Kidney (tissue), 22 donors: ENCODE data around the gene FAM83C. TPM values are rescaled to one million over a fixed set of nuclear protein-coding genes. Genes with fewer than 3 reads are reported as not detected.
A peak's percentile ranks its signal among the peaks of the same experiment; 100 is the strongest.

ENCODE experiments used
- DNase-seq, 5 donors: peaks; one replicate each; pipeline ENCODE4 v3.0.0-alpha.2; 2013 to 2020
- FAIRE-seq: peaks from 2 replicates; lab custom pipeline; 2012; peaks lifted over from hg19 to GRCh38; lab: Jason Lieb, UNC
- H3K27ac ChIP-seq, 2 donors: one replicate each; pipeline ENCODE4 v1.7.0; 2013; ENCODE audit warnings: low read depth in 2 of 2, low read length in 2 of 2, inconsistent platforms in 1 of 2
- H3K27me3 ChIP-seq: one replicate; pipeline ENCODE4 v1.7.1; 2013; ENCODE audit warnings: low read length, inconsistent platforms; ENCODE audit not compliant: control insufficient read depth, insufficient read depth
- H3K36me3 ChIP-seq, 3 donors: one replicate each; pipeline versions ENCODE4 v1.7.0 to v1.7.1; 2013; ENCODE audit warnings: low read length in 3 of 3, control low read depth in 1 of 3, inconsistent platforms in 1 of 3; ENCODE audit not compliant: insufficient read depth in 3 of 3, control insufficient read depth in 2 of 3
- H3K4me1 ChIP-seq, 3 donors: one replicate each; pipeline versions ENCODE4 v1.7.0 to v1.7.1; 2013; ENCODE audit warnings: low read length in 3 of 3, inconsistent platforms in 1 of 3, low read depth in 1 of 3; ENCODE audit not compliant: control insufficient read depth in 2 of 3, insufficient read depth in 2 of 3
- H3K4me3 ChIP-seq, 3 donors: one replicate each; pipeline versions ENCODE4 v1.7.0 to v1.8.1; 2013; ENCODE audit warnings: low read length in 3 of 3, control low read depth in 1 of 3, inconsistent platforms in 1 of 3
- H3K9ac ChIP-seq, 3 donors: one replicate each; pipeline versions ENCODE4 v1.7.0 to v1.7.1; 2013; ENCODE audit warnings: low read length in 3 of 3, control low read depth in 1 of 3, inconsistent platforms in 1 of 3
- H3K9me3 ChIP-seq, 3 donors: one replicate each; pipeline versions ENCODE4 v1.7.0 to v1.7.1; 2013; ENCODE audit warnings: low read length in 3 of 3, control low read depth in 1 of 3, inconsistent platforms in 1 of 3; ENCODE audit not compliant: control insufficient read depth in 2 of 3, insufficient read depth in 1 of 3
- intact Hi-C: fragments of 100-400 bp; cut with DNase I; formaldehyde crosslinking; loops from one replicate; pipeline ENCODE4 v1.11.1; 2022
- long read RNA-seq, 10 donors: library from polyadenylated mRNA in 1 of 10; unstranded in 1 of 10; transcript quantifications; one replicate each; pipeline ENCODE4 v2.0.0 and lab custom pipeline, GENCODE V29; 2021 to 2026
- polyA plus RNA-seq: library from polyadenylated mRNA; stranded (reverse); fragments of 350-450 nt; fragmentation: Illumina TruSeq; extraction: RNeasy Lipid Tissue Mini Kit (QIAGEN cat#74804); gene quantifications from one replicate; pipeline ENCODE4 v1.2.3, GENCODE V29; 2014; ENCODE audit warnings: low read depth, low replicate concordance; ENCODE audit not compliant: insufficient read depth
- total RNA-seq: library from RNA; stranded (reverse); fragmentation: NEBNext Ultra II Directional; extraction: Animal tissue kit (Norgen Biotek cat#: 25700); gene quantifications from one replicate; pipeline ENCODE4 v1.2.1, GENCODE V29; 2021
- TF ChIP-seq, protein P1 (sequence below): IDR thresholded peaks from 3 replicates; pipeline ENCODE4 v1.5.1; 2012; ENCODE audit warnings: mild to moderate bottlenecking, moderate library complexity, borderline replicate concordance; ENCODE audit not compliant: insufficient read depth; ENCODE audit errors: extremely low read depth
- donor health status: control.
- donor health status: control.
- donor health status: control.
- donor health status: control.
- donor health status: control.
- donor health status: DM: yes; HTN: yes; CAD: no.
- donor health status: Normal renal cell carcinoma (clear cell type).

The FAM83C gene
- not detected for total RNA-seq
- polyA plus RNA-seq: not detected
- long read RNA-seq, donor 1: 0 reads
- long read RNA-seq, donor 2: 0 reads
- long read RNA-seq, donor 3: 0 reads
- long read RNA-seq, donor 4: 0 reads
- long read RNA-seq, donor 5: 0 reads
- long read RNA-seq, donor 6: 0 reads
- long read RNA-seq, donor 7: 0 reads
- long read RNA-seq, donor 8: 0 reads
- long read RNA-seq, donor 9: 0 reads
- long read RNA-seq, donor 10: 0 reads

DNA sequence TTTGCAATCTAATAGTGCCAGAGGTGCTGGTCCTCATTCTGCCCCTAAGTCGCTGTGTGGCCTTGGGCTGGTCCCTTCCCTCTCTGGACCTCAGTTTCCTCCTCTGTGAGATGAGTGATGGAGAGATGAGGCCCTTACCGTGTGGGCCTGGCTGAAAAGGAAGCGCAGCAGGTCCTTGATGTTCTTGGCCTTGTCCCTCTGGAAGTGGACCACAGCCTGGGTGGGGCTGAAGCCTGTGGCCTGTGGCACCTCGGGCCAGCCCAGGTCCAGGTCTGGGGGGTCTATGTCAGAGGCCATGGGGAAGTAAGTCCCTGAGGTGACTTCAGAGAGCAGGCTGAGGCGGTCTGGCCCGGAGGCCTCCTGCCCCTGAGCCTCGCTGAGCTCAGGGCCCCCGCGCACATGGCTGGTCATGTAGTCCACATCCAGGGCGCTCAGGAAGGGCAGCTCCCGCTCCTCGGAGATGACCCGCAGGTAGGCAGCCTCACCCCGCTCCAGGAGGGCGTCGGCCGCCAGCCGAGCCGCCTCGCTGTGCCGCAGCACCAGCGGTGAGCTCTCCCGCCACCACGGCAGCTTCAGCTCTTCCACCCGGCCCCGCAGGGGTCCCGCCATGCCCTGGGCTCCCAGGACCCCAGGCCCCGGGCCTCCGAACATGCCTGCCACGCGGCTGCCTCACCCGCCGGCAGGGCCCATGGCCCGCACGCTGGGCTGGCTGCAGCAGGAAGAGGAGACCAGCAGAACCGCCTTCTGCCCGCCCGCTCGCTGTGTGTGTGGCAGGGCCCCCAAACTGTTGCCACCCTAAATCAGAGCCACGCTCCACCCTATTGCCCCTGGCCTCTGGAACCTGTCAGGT is at the start of gene FAM83C:
FAM83C (minus strand) TSS at position 772 of the 850 bp plus-strand sequence; CDS start at position 651, 121 bp downstream.
- H3K27ac ChIP-seq: no peak within 1 kb of the TSS
- FAIRE-seq: no peak
- no peaks in the 10 kb centered on the region for H3K9me3 ChIP-seq
- DNase-seq: peak in 1 of 5 donors; percentile 41
- H3K4me3 ChIP-seq: no peak within 1 kb of the TSS
- no peaks in the 10 kb centered on the region for H3K36me3 ChIP-seq
- intact Hi-C loops: no loop called here
- H3K27me3 ChIP-seq: no peaks in the 10 kb centered on the region
- TF ChIP-seq, protein P1, sequence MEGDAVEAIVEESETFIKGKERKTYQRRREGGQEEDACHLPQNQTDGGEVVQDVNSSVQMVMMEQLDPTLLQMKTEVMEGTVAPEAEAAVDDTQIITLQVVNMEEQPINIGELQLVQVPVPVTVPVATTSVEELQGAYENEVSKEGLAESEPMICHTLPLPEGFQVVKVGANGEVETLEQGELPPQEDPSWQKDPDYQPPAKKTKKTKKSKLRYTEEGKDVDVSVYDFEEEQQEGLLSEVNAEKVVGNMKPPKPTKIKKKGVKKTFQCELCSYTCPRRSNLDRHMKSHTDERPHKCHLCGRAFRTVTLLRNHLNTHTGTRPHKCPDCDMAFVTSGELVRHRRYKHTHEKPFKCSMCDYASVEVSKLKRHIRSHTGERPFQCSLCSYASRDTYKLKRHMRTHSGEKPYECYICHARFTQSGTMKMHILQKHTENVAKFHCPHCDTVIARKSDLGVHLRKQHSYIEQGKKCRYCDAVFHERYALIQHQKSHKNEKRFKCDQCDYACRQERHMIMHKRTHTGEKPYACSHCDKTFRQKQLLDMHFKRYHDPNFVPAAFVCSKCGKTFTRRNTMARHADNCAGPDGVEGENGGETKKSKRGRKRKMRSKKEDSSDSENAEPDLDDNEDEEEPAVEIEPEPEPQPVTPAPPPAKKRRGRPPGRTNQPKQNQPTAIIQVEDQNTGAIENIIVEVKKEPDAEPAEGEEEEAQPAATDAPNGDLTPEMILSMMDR: no peak
- H3K9ac ChIP-seq: no peak within 1 kb of the TSS
- peaks cover 0 to 5% (median 0%) of the 10 kb centered on the region in 3 donors for H3K4me1 ChIP-seq

DNA sequence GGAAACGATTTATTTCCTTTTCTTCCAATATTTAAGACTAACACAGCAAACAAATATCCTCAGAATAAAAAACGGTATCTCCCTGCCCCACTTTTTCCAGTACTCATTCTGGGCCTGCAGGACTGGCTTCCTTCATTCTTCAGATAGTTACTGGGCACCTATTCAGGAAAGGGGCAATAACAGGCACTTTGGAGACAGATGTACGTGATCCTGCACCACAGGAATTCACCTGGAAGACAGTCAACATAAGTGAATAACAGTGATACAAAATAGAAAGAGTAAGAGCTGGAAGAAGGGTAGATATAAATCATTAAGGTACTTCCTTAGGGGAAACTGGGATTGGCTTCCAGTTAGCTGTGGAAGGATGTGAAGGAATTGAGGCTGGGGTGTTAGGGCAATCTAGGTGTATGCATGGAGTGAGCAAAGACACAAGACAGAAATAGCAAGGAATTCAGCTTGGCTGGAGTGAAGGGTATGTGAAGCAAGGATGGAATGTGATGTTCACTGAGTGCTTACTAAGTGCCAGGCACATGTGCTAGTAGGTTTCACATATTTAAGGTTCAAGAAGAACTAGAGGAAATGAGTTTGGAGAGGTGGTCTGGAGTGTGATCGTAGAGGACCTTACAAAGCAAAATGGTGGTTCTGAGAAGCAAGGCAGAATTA is 49.3 kb upstream of the FAM83C start:
- intact Hi-C loops: no loop called here
- DNase-seq (no peak), FAIRE-seq (no peak)
- Histone ChIP-seq H3K9ac (no peak overlapping the region), H3K36me3 (peaks cover 4 to 13% (median 5%) of the 10 kb centered on the region in 3 donors), H3K27me3 (no peaks in the 10 kb centered on the region), H3K9me3 (no peaks in the 10 kb centered on the region), H3K4me3 (no peak overlapping the region), H3K4me1 (no peaks in the 10 kb centered on the region), H3K27ac (no peak overlapping the region)
- TF ChIP-seq, protein P1: no peak

DNA sequence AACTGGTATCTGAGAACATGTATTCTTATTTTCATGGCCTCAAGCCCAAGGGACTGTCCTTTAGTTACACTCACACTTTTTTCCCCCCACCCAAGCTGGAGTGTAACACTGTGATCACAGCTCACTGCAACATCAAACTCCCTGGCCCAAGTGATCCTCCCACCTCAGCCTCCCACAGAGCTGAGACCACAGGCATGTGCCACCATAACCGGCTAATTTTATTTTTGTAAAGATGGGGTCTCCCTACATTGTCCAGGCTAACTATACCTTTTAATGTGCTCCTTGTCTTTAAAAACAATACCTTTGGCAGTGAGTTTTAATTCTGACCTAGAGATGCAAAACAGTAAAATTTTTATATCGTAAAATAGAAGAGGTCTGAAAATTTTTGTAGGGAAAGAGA is 48.2 kb upstream of the FAM83C start:
- no peak for DNase-seq
- H3K36me3 ChIP-seq: peaks cover 4 to 13% (median 5%) of the 10 kb centered on the region in 3 donors
- H3K9ac ChIP-seq: no peak overlapping the region
- no peaks in the 10 kb centered on the region for H3K9me3 ChIP-seq
- intact Hi-C loops: no loop called here
- H3K4me1 ChIP-seq: no peaks in the 10 kb centered on the region
- H3K27ac ChIP-seq: no peak overlapping the region
- no peak for FAIRE-seq
- TF ChIP-seq, protein P1: no peak
- H3K27me3 ChIP-seq: no peaks in the 10 kb centered on the region
- no peak overlapping the region for H3K4me3 ChIP-seq
